ENCODE measurements around the gene OR4C45.

- TF ChIP-seq CTCF (IDR thresholded peaks at IDR 0.05) (no peak), SIN3A (IDR thresholded peaks at IDR 0.05; ENCODE audit: borderline replicate concordance, insufficient read depth, low read depth, low read length) (no peak), POLR2AphosphoS5 (IDR thresholded peaks at IDR 0.05; ENCODE audit: low read depth, low read length) (no peak)
Observed at GRCh38 chr11:50070389-50070788, 37.7 kb downstream of the OR4C45 start.

Data from Panc1 (cell line).